HCT116 (cell line): ENCODE results near the gene MSLN. TPM values are rescaled to one million over a fixed set of nuclear protein-coding genes. Genes with fewer than 3 reads are reported as not detected.

ENCODE experiments used
- ATAC-seq: fragments of 200-7000 bp; cut with Tn5 transposase; 2 replicates; pipeline ENCODE4 v1.9.1; 2020; ENCODE audit warnings: mild to moderate bottlenecking, moderate library complexity
- BruUV-seq: library from RNA; stranded (reverse); fragments of 400-500 nt; replicated peaks from 2 replicates; lab custom pipeline; 2021; lab: Mats Ljungman, UMichigan
- CTCF ChIA-PET: fragments of 300-600 bp; sonication (Branson Sonifier 250); formaldehyde crosslinking; loops from one replicate; lab custom pipeline; 2021; ENCODE audit warnings: antibody characterized with exemption; lab: Charles Lee
- POLR2A ChIA-PET: fragments of 300-600, 350-600 bp; sonication (Branson Sonifier 250); formaldehyde crosslinking; loops from one replicate; lab custom pipeline; 2021; ENCODE audit warnings: antibody characterized with exemption; lab: Charles Lee
- RAD21 ChIA-PET, 2 experiments: fragments of 300-600 bp; sonication (Branson Sonifier 250); formaldehyde crosslinking; loops; one replicate each; lab custom pipeline; 2023; ENCODE audit warnings: low total read pairs in 2 of 2; ENCODE audit not compliant: uncharacterized antibody in 2 of 2, unreplicated experiment in 2 of 2, low non-redundant PET in 1 of 2; lab: Charles Lee
- DNase-seq: peaks from one replicate; pipeline ENCODE4 v3.0.0-alpha.2; 2010; ENCODE audit warnings: low read depth, low spot score
- H2AFZ ChIP-seq: fragments of 200-600 bp; shearing (Covaris generic), sonication (generic); 2 replicates; pipeline ENCODE4 v1.6.1; 2017; ENCODE audit warnings: low read depth, mixed run types, mixed read lengths, antibody characterized with exemption, low read length; ENCODE audit not compliant: poor library complexity, severe bottlenecking
- H3K27ac ChIP-seq: 2 replicates; pipeline ENCODE4 v1.5.1; 2012; ENCODE audit warnings: low read depth, low read length
- H3K27me3 ChIP-seq: fragments of 200-600 bp; sonication (generic); 2 replicates; pipeline ENCODE4 v1.6.1; 2016; ENCODE audit warnings: mixed run types, low read length, mixed read lengths; ENCODE audit not compliant: insufficient read depth
- H3K36me3 ChIP-seq, 2 experiments: fragments of 200-500 bp in 1 of 2; fragments of 200-600 bp in 1 of 2; sonication (Bioruptor generic) in 1 of 2; sonication (generic) in 1 of 2; 2 replicates each; pipeline versions ENCODE4 v1.5.1 to v1.6.1; 2014 to 2016; ENCODE audit warnings: low read length in 2 of 2, inconsistent platforms in 1 of 2, mixed read lengths in 1 of 2, mixed run types in 1 of 2; ENCODE audit not compliant: insufficient read depth in 2 of 2, control insufficient read depth in 1 of 2
- H3K4me1 ChIP-seq, 2 experiments: fragments of 200-600 bp in 1 of 2; sonication (generic) in 1 of 2; 2 replicates each; pipeline versions ENCODE4 v1.5.1 to v1.6.1; 2012 to 2017; ENCODE audit warnings: low read length in 2 of 2, inconsistent platforms in 1 of 2, mild to moderate bottlenecking in 1 of 2, mixed read lengths in 1 of 2, mixed run types in 1 of 2, moderate library complexity in 1 of 2; ENCODE audit not compliant: insufficient read depth in 2 of 2, control insufficient read depth in 1 of 2
- H3K4me2 ChIP-seq: fragments of 200-600 bp; sonication (generic); 2 replicates; pipeline ENCODE4 v1.6.1; 2017; ENCODE audit warnings: mixed run types, low read length, mixed read lengths
- H3K4me3 ChIP-seq, 2 experiments: fragments of 200-600 bp in 1 of 2; sonication (generic) in 1 of 2; replicated peaks in 1 of 2; 2 replicates each; pipeline ENCODE4 v1.5.1; 2011 to 2016; ENCODE audit warnings: low read length in 2 of 2, control low read depth in 1 of 2, low read depth in 1 of 2, mild to moderate bottlenecking in 1 of 2, mixed read lengths in 1 of 2, mixed run types in 1 of 2
- H3K79me2 ChIP-seq: fragments of 200-600 bp; sonication (generic); 2 replicates; pipeline ENCODE4 v1.6.1; 2017; ENCODE audit warnings: mild to moderate bottlenecking, mixed run types, low read length, moderate library complexity, mixed read lengths; ENCODE audit not compliant: insufficient read depth
- H3K9ac ChIP-seq: fragments of 200-600 bp; sonication (generic); 2 replicates; pipeline ENCODE4 v1.6.1; 2016; ENCODE audit warnings: low read length, mixed read lengths
- H3K9me2 ChIP-seq: fragments of 200-600 bp; sonication (generic), shearing (Covaris generic); 2 replicates; pipeline ENCODE4 v1.6.1; 2017; ENCODE audit warnings: mixed run types, mild to moderate bottlenecking, moderate library complexity; ENCODE audit not compliant: insufficient read depth
- H3K9me3 ChIP-seq, 2 experiments: fragments of 200-500 bp in 1 of 2; fragments of 200-600 bp in 1 of 2; sonication (Bioruptor generic) in 1 of 2; sonication (generic) in 1 of 2; 2 replicates each; pipeline ENCODE4 v1.6.1; 2014 to 2017; ENCODE audit warnings: low read length in 2 of 2, mixed read lengths in 2 of 2, inconsistent platforms in 1 of 2, low read depth in 1 of 2, mild to moderate bottlenecking in 1 of 2, mixed run types in 1 of 2, moderate library complexity in 1 of 2; ENCODE audit not compliant: control insufficient read depth in 1 of 2, insufficient read depth in 1 of 2
- H4K20me1 ChIP-seq: fragments of 200-600 bp; sonication (generic), shearing (Covaris generic); 2 replicates; pipeline ENCODE4 v1.6.1; 2017; ENCODE audit warnings: mixed run types, mild to moderate bottlenecking, moderate library complexity; ENCODE audit not compliant: insufficient read depth
- CBX3 ChIP-seq: IDR thresholded peaks from 2 replicates; pipeline ENCODE4 v1.6.1; 2012; ENCODE audit warnings: low read depth
- CEBPB ChIP-seq: IDR thresholded peaks from 2 replicates; pipeline ENCODE4 v1.6.1; 2012; ENCODE audit warnings: low read depth
- EGR1 ChIP-seq: IDR thresholded peaks from 2 replicates; pipeline ENCODE4 v1.6.1; 2012; ENCODE audit warnings: low read depth
- ELF1 ChIP-seq: IDR thresholded peaks from 2 replicates; pipeline ENCODE4 v1.6.1; 2012; ENCODE audit warnings: low read depth, borderline replicate concordance
- EZH2phosphoT487 ChIP-seq: fragments of 200-600 bp; IDR thresholded peaks from 2 replicates; pipeline ENCODE4 v1.6.1; 2018; ENCODE audit warnings: antibody characterized with exemption, borderline replicate concordance
- FOSL1 ChIP-seq: IDR thresholded peaks from 2 replicates; pipeline ENCODE4 v1.6.1; 2012; ENCODE audit warnings: low read depth
- JUND ChIP-seq: IDR thresholded peaks from 2 replicates; pipeline ENCODE4 v1.6.1; 2012
- POLR2AphosphoS5 ChIP-seq: IDR thresholded peaks from 2 replicates; pipeline ENCODE4 v1.6.1; 2011; ENCODE audit warnings: mild to moderate bottlenecking, low read depth, low read length, moderate library complexity
- RAD21 ChIP-seq: IDR thresholded peaks from 2 replicates; pipeline ENCODE4 v1.6.1; 2012; ENCODE audit warnings: low read depth, mild to moderate bottlenecking
- SP1 ChIP-seq: IDR thresholded peaks from 2 replicates; pipeline ENCODE4 v1.6.1; 2012; ENCODE audit warnings: low read depth
- SRF ChIP-seq: IDR thresholded peaks from 2 replicates; pipeline ENCODE4 v1.6.1; 2012; ENCODE audit warnings: low read depth
- YY1 ChIP-seq: IDR thresholded peaks from 2 replicates; pipeline ENCODE4 v1.6.1; 2011; ENCODE audit warnings: low read length, low read depth, moderate library complexity, mild to moderate bottlenecking; ENCODE audit not compliant: insufficient replicate concordance; ENCODE audit errors: extremely low read depth
- ZNF274 ChIP-seq: fragments of 200-500 bp; sonication (Bioruptor generic); IDR thresholded peaks from 2 replicates; pipeline ENCODE4 v1.6.1; 2014; ENCODE audit warnings: mild to moderate bottlenecking, low read depth, low read length, inconsistent platforms
- intact Hi-C: fragments of 100-400 bp; cut with micrococcal nuclease; formaldehyde crosslinking; loops from 2 replicates; pipeline ENCODE4 v1.10.0; 2022
- total RNA-seq: library from RNA; stranded (reverse); gene quantifications from one replicate; pipeline ENCODE4 v1.2.1, GENCODE V29; 2021; ENCODE audit not compliant: unreplicated experiment
- TF ChIP-seq, protein P1 (sequence below): IDR thresholded peaks from 2 replicates; pipeline ENCODE4 v1.6.1; 2012; ENCODE audit warnings: low read depth

Gene MSLN
- total RNA-seq, 1 experiment from 2014 or later: 40.9 TPM

DNA sequence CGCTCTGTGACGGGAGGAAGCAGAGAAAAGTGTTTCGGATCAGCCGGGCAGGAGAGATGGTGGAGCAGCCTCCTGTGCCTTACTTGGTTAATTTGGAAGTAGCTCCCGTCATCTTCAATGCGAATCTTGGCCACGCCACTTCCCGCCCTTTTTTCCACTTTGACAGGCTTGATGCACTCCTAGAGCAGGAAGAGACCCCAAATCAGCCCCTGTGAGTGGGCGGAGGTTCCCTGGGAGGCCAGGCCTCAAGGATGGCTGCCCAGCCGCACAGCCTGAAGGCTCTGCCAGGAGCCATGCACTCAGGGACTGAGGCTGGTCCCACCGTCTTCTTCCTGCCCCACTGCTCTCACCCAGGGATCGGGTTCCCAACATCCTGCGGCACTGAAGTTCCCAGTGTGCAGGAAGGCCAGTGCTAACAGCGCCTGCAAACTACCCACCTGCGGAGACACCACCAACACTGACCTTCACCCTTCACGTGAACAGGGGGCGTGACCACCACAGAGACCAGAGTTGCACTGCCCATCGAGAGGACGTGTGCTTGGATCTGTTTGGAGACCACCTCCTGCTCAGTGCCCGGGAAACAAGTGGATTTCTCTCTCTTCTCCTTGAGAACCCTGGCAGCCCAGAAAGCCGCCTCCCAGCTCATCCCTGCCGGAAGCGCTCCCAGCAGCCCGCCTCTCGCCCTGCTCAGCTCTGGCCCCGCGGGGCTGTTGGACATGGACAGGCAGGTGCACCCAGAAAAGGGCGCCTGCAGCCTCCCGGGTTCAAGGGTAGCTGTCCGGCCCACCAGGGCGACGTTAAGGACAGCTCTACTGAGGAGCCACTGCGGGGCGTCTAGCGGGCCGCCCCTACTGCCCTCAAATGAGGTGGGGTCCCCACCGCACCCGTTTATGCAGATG lies 20.7 kb upstream of the MSLN start:
- H2AFZ ChIP-seq: no peak overlapping the region
- H4K20me1 ChIP-seq: no peaks in the 10 kb centered on the region
- H3K36me3 ChIP-seq: peaks cover 6 to 14% of the 10 kb centered on the region in 2 experiments
- no peaks in the 10 kb centered on the region for H3K9me3 ChIP-seq
- intact Hi-C loops: no loop called here
- ATAC-seq (peak; percentile 20; the same call in 1 of the 2 replicates), DNase-seq (no peak)
- peaks cover 8 to 21% of the 10 kb centered on the region in 2 experiments for H3K4me1 ChIP-seq
- ChIA-PET CTCF (interaction anchor here (1.4 to 2.2 kb wide), 2 partner anchors 11 kb away, joined by 7 to 9 read pairs; no protein-coding TSS in a partner anchor), POLR2A (interaction anchor here (0.7 to 1.4 kb wide), 3 partner anchors 12 to 19 kb away, joined by 3 to 5 read pairs (median 4); partner anchors contain the start of gene ANTKMT)
- BruUV-seq: no TSS peak
- H3K27me3 ChIP-seq: no peaks in the 10 kb centered on the region
- peak overlapping the region; percentile 84 to 90 for H3K4me3 ChIP-seq
- H3K9me2 ChIP-seq: no peaks in the 10 kb centered on the region
- peaks cover 12% of the 10 kb centered on the region; the same call in 1 of the 2 replicates for H3K79me2 ChIP-seq
- H3K27ac ChIP-seq: peak overlapping the region; percentile 62
- H3K9ac ChIP-seq: peak overlapping the region; percentile 90
- peak overlapping the region; percentile 95 for H3K4me2 ChIP-seq
- TF ChIP-seq FOSL1: no peak
- no peak for TF ChIP-seq CBX3
- no peak for TF ChIP-seq ZNF274
- no peak for TF ChIP-seq CEBPB
- no peak for TF ChIP-seq JUND
- TF ChIP-seq YY1: no peak
- TF ChIP-seq, all 23 proteins: peak for 0
- RAD21 ChIA-PET: interaction anchor here in 1 of 2 experiments (1.4 kb wide), 1 partner anchor 21 kb away, joined by 5 read pairs; the partner anchor contains the start of gene MSLN

DNA sequence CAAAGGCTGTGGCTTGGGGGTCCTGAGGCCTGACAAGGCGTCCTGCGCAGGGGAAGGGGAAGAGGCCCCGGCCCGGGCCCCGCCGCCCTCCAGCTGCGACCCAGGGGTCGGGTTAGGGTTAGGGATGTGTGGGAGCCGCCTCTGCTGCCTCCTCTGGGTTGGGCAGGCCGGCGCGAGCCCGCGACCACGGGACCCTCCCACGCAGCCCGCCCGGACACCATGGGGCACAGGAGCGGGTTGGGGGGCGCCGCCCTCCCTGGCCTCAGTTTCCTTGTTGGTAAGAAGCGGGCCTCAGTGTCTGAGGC lies 20.1 kb upstream of the MSLN start:
- TSS peak; percentile 62 for BruUV-seq
- intact Hi-C loops: no loop called here
- ATAC-seq: peak; percentile 24
- TF ChIP-seq EGR1 (no peak), YY1 (no peak), SP1 (no peak), RAD21 (no peak), ELF1 (no peak), SRF (no peak), ZNF274 (no peak), JUND (no peak), POLR2AphosphoS5 (no peak), EZH2phosphoT487 (no peak)
- TF ChIP-seq, protein P1, sequence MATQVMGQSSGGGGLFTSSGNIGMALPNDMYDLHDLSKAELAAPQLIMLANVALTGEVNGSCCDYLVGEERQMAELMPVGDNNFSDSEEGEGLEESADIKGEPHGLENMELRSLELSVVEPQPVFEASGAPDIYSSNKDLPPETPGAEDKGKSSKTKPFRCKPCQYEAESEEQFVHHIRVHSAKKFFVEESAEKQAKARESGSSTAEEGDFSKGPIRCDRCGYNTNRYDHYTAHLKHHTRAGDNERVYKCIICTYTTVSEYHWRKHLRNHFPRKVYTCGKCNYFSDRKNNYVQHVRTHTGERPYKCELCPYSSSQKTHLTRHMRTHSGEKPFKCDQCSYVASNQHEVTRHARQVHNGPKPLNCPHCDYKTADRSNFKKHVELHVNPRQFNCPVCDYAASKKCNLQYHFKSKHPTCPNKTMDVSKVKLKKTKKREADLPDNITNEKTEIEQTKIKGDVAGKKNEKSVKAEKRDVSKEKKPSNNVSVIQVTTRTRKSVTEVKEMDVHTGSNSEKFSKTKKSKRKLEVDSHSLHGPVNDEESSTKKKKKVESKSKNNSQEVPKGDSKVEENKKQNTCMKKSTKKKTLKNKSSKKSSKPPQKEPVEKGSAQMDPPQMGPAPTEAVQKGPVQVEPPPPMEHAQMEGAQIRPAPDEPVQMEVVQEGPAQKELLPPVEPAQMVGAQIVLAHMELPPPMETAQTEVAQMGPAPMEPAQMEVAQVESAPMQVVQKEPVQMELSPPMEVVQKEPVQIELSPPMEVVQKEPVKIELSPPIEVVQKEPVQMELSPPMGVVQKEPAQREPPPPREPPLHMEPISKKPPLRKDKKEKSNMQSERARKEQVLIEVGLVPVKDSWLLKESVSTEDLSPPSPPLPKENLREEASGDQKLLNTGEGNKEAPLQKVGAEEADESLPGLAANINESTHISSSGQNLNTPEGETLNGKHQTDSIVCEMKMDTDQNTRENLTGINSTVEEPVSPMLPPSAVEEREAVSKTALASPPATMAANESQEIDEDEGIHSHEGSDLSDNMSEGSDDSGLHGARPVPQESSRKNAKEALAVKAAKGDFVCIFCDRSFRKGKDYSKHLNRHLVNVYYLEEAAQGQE: no peak

More for the DNA sequence above, 20.1 kb upstream of the MSLN start:
- Histone ChIP-seq H3K9me2 (no peaks in the 10 kb centered on the region), H3K79me2 (peaks cover 12% of the 10 kb centered on the region; the same call in 1 of the 2 replicates), H4K20me1 (no peaks in the 10 kb centered on the region), H3K36me3 (peaks cover 6 to 14% of the 10 kb centered on the region in 2 experiments), H2AFZ (no peak overlapping the region), H3K4me2 (peak overlapping the region; percentile 95), H3K9me3 (no peaks in the 10 kb centered on the region), H3K27me3 (no peaks in the 10 kb centered on the region), H3K4me1 (peaks cover 8 to 21% of the 10 kb centered on the region in 2 experiments), H3K27ac (peak overlapping the region; percentile 62), H3K9ac (peak overlapping the region; percentile 90), H3K4me3 (peak overlapping the region; percentile 84 to 90)
- ChIA-PET POLR2A (interaction anchor here (1.4 kb wide), 2 partner anchors 12 to 19 kb away, joined by 4 to 5 read pairs; partner anchors contain the start of gene ANTKMT), CTCF (interaction anchor here (1.4 to 2.2 kb wide), 3 partner anchors 10 to 48 kb away, joined by 3 to 9 read pairs (median 7); partner anchors contain the start of genes CHTF18 and RPUSD1), RAD21 (interaction anchor here in 1 of 2 experiments (1.4 kb wide), 1 partner anchor 20 kb away, joined by 5 read pairs; the partner anchor contains the start of gene MSLN)
- DNase-seq: no peak
